OCI-LY3 (cell line): ENCODE measurements around the gene MYO7A.

Source experiments
- CTCF ChIP-seq: fragments of 200-600, 300-600 bp; sonication (generic); IDR thresholded peaks from 2 replicates; pipeline ENCODE4 v1.5.1; 2014; ENCODE audit warnings: antibody characterized with exemption, low read length, low read depth
- EZH2phosphoT487 ChIP-seq: fragments of 200-600 bp; shearing (Covaris generic); IDR thresholded peaks from 2 replicates; pipeline ENCODE4 v1.6.1; 2018; ENCODE audit warnings: antibody characterized with exemption, mixed run types, low read depth

DNA sequence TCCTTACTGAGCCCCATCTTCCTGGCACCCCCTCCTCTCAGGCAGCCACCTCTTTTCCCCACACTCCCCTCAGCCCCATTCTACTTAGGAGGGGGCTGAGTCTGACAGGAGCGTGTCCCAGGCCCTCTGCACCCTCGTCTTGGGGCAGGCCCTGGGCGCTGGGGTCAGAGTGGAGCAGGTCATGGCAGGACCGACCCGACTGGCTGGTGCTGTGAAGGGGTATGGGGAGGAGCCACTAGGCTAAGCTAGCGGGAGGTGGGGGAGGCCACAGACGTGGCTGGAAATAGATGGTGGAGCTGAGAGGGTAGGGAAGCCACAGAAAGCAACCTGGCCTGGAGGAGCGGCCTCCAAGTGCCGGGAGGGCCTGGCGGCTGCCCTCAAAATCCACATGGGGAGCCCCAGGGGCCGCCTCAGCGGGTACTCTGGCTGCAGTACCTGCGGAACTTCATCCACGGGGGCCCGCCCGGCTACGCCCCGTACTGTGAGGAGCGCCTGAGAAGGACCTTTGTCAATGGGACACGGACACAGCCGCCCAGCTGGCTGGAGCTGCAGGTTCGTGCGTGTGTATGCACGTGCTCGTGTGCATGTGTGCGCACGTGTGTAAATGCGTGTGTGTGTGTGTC is 61.7 kb downstream of the MYO7A start:
- no peak for TF ChIP-seq CTCF
- no peak for TF ChIP-seq EZH2phosphoT487
